Measurements from ENCODE around the gene KRTAP10-3. TPM values are rescaled to one million over a fixed set of nuclear protein-coding genes. Genes with fewer than 3 reads are reported as not detected.

KRTAP10-3 gene
- total RNA-seq, 1 experiment from 2014 or later = not detected

DNA sequence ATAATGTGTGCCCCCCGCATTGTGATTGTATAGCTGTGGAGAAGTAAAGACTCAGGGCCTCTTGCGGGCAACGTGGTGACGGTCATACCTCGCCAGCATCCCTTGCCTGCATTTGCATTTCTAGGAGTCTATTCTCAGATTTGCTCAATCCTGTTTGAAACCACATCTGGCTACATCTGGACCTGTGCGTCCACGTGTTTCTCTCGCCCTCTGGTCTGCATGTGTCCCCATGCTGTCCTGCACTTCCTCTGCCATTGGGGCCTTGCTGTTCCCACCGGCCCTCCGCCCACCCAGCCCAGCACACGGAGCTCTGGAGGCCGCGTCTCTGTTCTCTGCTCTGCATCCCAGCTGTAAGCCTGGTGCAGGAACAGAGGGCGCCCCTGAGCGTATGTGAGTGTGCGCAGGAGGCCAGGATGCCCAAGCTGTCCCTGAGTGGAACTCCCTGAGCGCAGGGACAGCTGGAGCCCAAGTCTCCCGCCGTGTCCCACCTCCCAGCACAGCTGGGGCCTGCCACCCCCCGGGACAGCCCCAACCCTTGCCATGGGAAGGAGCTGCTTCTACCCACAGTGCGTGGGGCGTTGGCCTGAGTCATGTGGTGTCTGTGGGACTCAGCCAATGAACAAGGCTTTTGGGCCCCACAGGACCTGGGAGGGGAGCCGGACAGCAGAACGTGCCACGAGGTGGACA lies 8.9 kb downstream of the KRTAP10-3 start:
- H4K20me1 ChIP-seq (ENCODE audit: insufficient read depth, low read depth, low read length) = no peaks in the 10 kb centered on the region
- no peaks in the 10 kb centered on the region for H3K4me1 ChIP-seq (ENCODE audit: low read length)
- H3K9me3 ChIP-seq (ENCODE audit: low read length) = no peaks in the 10 kb centered on the region; the same call in 1 of the 2 replicates
- H3K27ac ChIP-seq (ENCODE audit: low read length) = no peak overlapping the region
- no peak overlapping the region for H3K4me2 ChIP-seq (ENCODE audit: low read depth, low read length, poor library complexity, severe bottlenecking)
- no peaks in the 10 kb centered on the region; the same call in 1 of the 2 replicates for H3K27me3 ChIP-seq (ENCODE audit: low read length)
- no peaks in the 10 kb centered on the region for H3K36me3 ChIP-seq (ENCODE audit: insufficient read depth, low read length)
- H3K9ac ChIP-seq (ENCODE audit: low read length) = no peak overlapping the region
- no peaks in the 10 kb centered on the region for H3K9me2 ChIP-seq (replicated peaks; ENCODE audit: insufficient read depth, low read length)
- no peak overlapping the region for H3K4me3 ChIP-seq (ENCODE audit: low read length)
- no peaks in the 10 kb centered on the region for H3K79me2 ChIP-seq (ENCODE audit: low read length)
- no peak overlapping the region for H2AFZ ChIP-seq (ENCODE audit: low read length)
- DNase-seq = no peak

DNA sequence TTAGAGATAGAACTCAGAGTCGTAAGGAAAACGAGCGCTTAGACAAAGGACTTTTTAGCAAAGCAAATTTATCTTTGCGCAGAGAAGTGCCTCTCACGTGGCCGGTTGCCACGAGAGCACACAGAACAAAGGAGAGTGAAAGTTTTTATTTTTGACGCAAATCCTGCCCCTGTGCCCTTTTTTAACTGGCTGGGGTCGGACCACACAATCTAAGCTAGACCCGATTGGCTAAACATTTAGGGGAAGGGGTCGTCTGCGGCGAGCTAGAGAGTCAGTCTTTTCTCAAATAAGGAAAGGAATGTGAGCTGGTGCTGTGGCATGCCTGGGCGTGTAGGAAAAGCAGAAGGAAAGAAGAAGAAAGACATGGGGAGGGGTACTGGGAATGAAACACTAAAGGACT lies 9.7 kb downstream of the KRTAP10-3 start:
- no peaks in the 10 kb centered on the region for H3K9me2 ChIP-seq (replicated peaks; ENCODE audit: insufficient read depth, low read length)
- DNase-seq = no peak

DNA sequence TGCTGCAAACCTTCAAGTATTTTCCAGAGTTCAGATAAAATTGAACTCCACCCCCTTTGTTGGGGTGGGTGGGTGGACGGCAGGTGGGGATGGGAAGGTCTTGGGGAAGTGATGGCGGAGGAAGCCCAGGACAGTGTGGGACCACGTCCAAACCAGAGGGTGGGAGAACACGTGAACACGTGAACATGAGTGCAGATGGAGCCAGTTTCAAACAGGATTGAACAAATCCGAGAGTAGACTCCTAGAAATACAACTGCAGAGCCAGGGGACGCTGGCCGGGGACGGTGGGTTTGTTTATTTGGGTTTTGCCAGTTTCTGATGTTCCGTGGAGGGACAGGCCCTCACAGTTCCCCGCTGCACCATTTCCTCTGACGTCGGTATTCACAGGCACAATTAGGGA lies 10.2 kb downstream of the KRTAP10-3 start:
- Histone ChIP-seq H3K27ac (ENCODE audit: low read length) (no peak overlapping the region), H3K9me2 (replicated peaks; ENCODE audit: insufficient read depth, low read length) (no peaks in the 10 kb centered on the region), H3K36me3 (ENCODE audit: insufficient read depth, low read length) (no peaks in the 10 kb centered on the region), H3K79me2 (ENCODE audit: low read length) (no peaks in the 10 kb centered on the region), H3K4me1 (ENCODE audit: low read length) (no peaks in the 10 kb centered on the region), H3K9me3 (ENCODE audit: low read length) (no peaks in the 10 kb centered on the region; the same call in 1 of the 2 replicates), H3K9ac (ENCODE audit: low read length) (no peak overlapping the region), H3K27me3 (ENCODE audit: low read length) (no peaks in the 10 kb centered on the region; the same call in 1 of the 2 replicates), H3K4me3 (ENCODE audit: low read length) (no peak overlapping the region), H4K20me1 (ENCODE audit: insufficient read depth, low read depth, low read length) (no peaks in the 10 kb centered on the region), H3K4me2 (ENCODE audit: low read depth, low read length, poor library complexity, severe bottlenecking) (no peak overlapping the region), H2AFZ (ENCODE audit: low read length) (no peak overlapping the region)
- DNase-seq = no peak

More for the DNA sequence above, 9.7 kb downstream of the KRTAP10-3 start:
- H3K4me2 ChIP-seq (ENCODE audit: low read depth, low read length, poor library complexity, severe bottlenecking) = no peak overlapping the region
- no peak overlapping the region for H3K9ac ChIP-seq (ENCODE audit: low read length)
- no peak overlapping the region for H3K4me3 ChIP-seq (ENCODE audit: low read length)
- no peak overlapping the region for H3K27ac ChIP-seq (ENCODE audit: low read length)
- no peaks in the 10 kb centered on the region; the same call in 1 of the 2 replicates for H3K9me3 ChIP-seq (ENCODE audit: low read length)
- no peaks in the 10 kb centered on the region; the same call in 1 of the 2 replicates for H3K27me3 ChIP-seq (ENCODE audit: low read length)
- no peaks in the 10 kb centered on the region for H4K20me1 ChIP-seq (ENCODE audit: insufficient read depth, low read depth, low read length)
- H3K36me3 ChIP-seq (ENCODE audit: insufficient read depth, low read length) = no peaks in the 10 kb centered on the region
- no peak overlapping the region for H2AFZ ChIP-seq (ENCODE audit: low read length)
- H3K79me2 ChIP-seq (ENCODE audit: low read length) = no peaks in the 10 kb centered on the region
- no peaks in the 10 kb centered on the region for H3K4me1 ChIP-seq (ENCODE audit: low read length)

DNA sequence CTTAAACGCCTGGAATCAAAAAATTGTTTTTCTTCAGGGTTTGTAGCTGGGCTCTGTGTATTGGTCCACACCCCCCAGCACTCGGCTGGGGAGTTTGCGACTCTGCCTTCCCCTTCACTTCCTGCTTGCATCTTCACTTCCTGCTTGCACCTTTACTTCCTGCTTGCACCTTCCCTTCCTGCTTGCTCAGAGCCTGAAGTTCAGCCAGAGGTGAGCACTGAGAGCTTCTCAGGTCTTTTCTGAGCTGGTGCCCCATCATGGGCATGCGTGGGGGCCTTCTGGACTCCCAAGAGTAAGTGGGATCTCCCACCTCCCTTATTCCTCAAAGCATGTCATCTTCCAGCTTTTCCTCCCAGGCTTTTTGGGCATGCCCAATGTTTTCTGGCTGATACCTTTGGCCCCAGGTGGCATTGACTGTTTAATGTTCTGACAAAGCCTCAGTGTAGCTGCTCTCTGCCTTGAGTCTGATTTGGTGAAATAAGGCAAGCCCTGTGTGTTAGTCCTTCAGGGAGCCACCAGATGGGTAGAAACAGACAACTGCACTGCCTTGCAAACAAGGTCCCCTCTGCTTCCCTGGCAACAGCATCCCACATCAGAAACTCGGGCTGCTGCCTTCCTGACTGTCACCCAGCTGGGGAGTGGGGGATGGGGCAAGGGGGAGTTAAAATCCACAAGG lies 10.8 kb downstream of the KRTAP10-3 start:
- Histone ChIP-seq H2AFZ (ENCODE audit: low read length) (no peak overlapping the region), H4K20me1 (ENCODE audit: insufficient read depth, low read depth, low read length) (no peaks in the 10 kb centered on the region), H3K27me3 (ENCODE audit: low read length) (peaks cover 3% of the 10 kb centered on the region; the same call in 1 of the 2 replicates), H3K79me2 (ENCODE audit: low read length) (no peaks in the 10 kb centered on the region), H3K9ac (ENCODE audit: low read length) (no peak overlapping the region), H3K9me3 (ENCODE audit: low read length) (peaks cover 6% of the 10 kb centered on the region; the same call in 1 of the 2 replicates), H3K36me3 (ENCODE audit: insufficient read depth, low read length) (no peaks in the 10 kb centered on the region), H3K4me3 (ENCODE audit: low read length) (no peak overlapping the region), H3K4me1 (ENCODE audit: low read length) (no peaks in the 10 kb centered on the region), H3K27ac (ENCODE audit: low read length) (no peak overlapping the region), H3K9me2 (replicated peaks; ENCODE audit: insufficient read depth, low read length) (no peaks in the 10 kb centered on the region), H3K4me2 (ENCODE audit: low read depth, low read length, poor library complexity, severe bottlenecking) (no peak overlapping the region)
- no peak for DNase-seq

DNA sequence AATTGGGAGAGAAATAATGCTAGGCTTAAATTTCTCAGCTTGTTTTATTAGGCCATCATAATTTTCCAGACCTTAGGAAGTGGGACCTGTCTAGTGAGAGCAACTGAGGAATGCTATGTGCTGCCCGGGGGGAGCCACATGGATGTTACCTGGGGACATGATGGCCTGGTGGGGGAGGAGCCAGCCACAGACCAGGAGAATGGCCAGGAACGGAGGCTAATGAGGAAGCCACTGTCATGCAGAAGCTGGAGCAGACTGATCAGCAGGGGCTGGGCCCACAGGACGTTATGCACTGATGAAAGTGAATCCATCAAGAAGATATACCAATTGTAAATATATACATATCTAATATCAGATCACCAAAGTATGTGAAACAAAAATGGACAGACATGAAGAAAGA lies 14.0 kb downstream of the KRTAP10-3 start:
- no peak overlapping the region for H2AFZ ChIP-seq (ENCODE audit: low read length)
- H3K79me2 ChIP-seq (ENCODE audit: low read length) = no peaks in the 10 kb centered on the region
- no peak for DNase-seq
- H3K27ac ChIP-seq (ENCODE audit: low read length) = no peak overlapping the region
- peaks cover 3% of the 10 kb centered on the region; the same call in 1 of the 2 replicates for H3K27me3 ChIP-seq (ENCODE audit: low read length)
- no peaks in the 10 kb centered on the region for H3K36me3 ChIP-seq (ENCODE audit: insufficient read depth, low read length)
- H4K20me1 ChIP-seq (ENCODE audit: insufficient read depth, low read depth, low read length) = no peaks in the 10 kb centered on the region
- peaks cover 6% of the 10 kb centered on the region; the same call in 1 of the 2 replicates for H3K9me3 ChIP-seq (ENCODE audit: low read length)
- H3K4me3 ChIP-seq (ENCODE audit: low read length) = no peak overlapping the region
- no peak overlapping the region for H3K4me2 ChIP-seq (ENCODE audit: low read depth, low read length, poor library complexity, severe bottlenecking)
- no peak overlapping the region for H3K9ac ChIP-seq (ENCODE audit: low read length)
- no peaks in the 10 kb centered on the region for H3K9me2 ChIP-seq (replicated peaks; ENCODE audit: insufficient read depth, low read length)
- H3K4me1 ChIP-seq (ENCODE audit: low read length) = no peaks in the 10 kb centered on the region

DNA sequence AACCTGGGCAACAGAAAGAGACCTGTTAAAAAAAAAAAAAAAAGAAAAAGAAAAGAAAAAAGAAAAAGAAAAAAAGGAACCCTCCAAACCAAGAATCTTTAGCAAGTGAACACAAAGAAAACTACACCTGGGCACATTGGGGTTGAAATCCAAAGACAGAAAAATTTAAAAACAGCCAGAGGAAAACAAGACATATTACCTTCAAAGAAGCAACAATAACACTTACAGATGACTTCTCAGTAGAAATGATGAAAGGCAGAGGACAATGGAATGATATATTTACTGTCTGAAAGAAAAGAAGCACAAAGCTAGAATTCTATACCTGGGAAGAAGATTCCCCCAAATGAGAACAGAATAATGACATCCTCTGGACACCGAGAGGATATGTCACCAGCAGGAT lies 15.9 kb downstream of the KRTAP10-3 start:
- no peak overlapping the region for H3K9ac ChIP-seq (ENCODE audit: low read length)
- no peaks in the 10 kb centered on the region for H3K4me1 ChIP-seq (ENCODE audit: low read length)
- H3K27ac ChIP-seq (ENCODE audit: low read length) = no peak overlapping the region
- no peaks in the 10 kb centered on the region for H3K9me2 ChIP-seq (replicated peaks; ENCODE audit: insufficient read depth, low read length)
- no peak overlapping the region for H3K4me2 ChIP-seq (ENCODE audit: low read depth, low read length, poor library complexity, severe bottlenecking)
- DNase-seq = no peak
- H4K20me1 ChIP-seq (ENCODE audit: insufficient read depth, low read depth, low read length) = no peaks in the 10 kb centered on the region
- H3K4me3 ChIP-seq (ENCODE audit: low read length) = no peak overlapping the region
- H3K9me3 ChIP-seq (ENCODE audit: low read length) = peaks cover 6% of the 10 kb centered on the region; the same call in 1 of the 2 replicates
- peaks cover 3% of the 10 kb centered on the region; the same call in 1 of the 2 replicates for H3K27me3 ChIP-seq (ENCODE audit: low read length)
- H2AFZ ChIP-seq (ENCODE audit: low read length) = no peak overlapping the region
- no peaks in the 10 kb centered on the region for H3K79me2 ChIP-seq (ENCODE audit: low read length)
- no peaks in the 10 kb centered on the region for H3K36me3 ChIP-seq (ENCODE audit: insufficient read depth, low read length)

DNA sequence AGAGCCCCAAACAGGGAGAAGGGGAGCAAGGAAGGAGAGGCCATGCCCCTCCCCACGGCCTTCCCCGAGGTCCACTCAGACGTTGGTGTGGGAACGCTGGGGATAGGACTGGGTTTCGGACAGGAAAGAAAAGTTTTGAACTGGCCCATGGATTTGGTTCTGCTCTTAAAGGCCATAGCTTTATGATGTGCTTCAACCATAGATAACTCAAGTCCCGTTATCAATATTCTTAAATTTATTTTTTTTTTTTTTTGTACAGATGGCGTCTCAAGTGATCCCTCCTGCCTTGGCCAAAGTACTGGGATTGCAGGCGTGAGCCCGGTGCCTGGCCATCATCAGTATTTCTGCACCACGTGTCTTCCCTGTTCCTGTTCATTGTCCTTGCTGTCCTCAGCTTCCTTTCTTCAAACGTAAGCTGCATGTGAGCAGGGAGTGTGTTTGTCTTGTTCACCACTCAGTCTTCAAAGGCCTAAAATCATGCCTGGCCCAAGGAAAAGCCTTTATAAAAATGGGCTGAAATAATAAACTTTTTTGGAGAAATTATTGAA lies 17.8 kb downstream of the KRTAP10-3 start:
- Histone ChIP-seq H3K79me2 (ENCODE audit: low read length) (no peaks in the 10 kb centered on the region), H4K20me1 (ENCODE audit: insufficient read depth, low read depth, low read length) (no peaks in the 10 kb centered on the region), H3K4me2 (ENCODE audit: low read depth, low read length, poor library complexity, severe bottlenecking) (no peak overlapping the region), H3K27ac (ENCODE audit: low read length) (no peak overlapping the region), H3K36me3 (ENCODE audit: insufficient read depth, low read length) (no peaks in the 10 kb centered on the region), H3K9ac (ENCODE audit: low read length) (no peak overlapping the region), H3K4me1 (ENCODE audit: low read length) (no peaks in the 10 kb centered on the region), H3K27me3 (ENCODE audit: low read length) (peaks cover 3% of the 10 kb centered on the region; the same call in 1 of the 2 replicates), H3K4me3 (ENCODE audit: low read length) (no peak overlapping the region), H2AFZ (ENCODE audit: low read length) (no peak overlapping the region), H3K9me3 (ENCODE audit: low read length) (0 out of 2 replicates have a peak, but pooled peaks cover 6% of the 10 kb centered on the region), H3K9me2 (replicated peaks; ENCODE audit: insufficient read depth, low read length) (no peaks in the 10 kb centered on the region)
- DNase-seq = no peak

DNA sequence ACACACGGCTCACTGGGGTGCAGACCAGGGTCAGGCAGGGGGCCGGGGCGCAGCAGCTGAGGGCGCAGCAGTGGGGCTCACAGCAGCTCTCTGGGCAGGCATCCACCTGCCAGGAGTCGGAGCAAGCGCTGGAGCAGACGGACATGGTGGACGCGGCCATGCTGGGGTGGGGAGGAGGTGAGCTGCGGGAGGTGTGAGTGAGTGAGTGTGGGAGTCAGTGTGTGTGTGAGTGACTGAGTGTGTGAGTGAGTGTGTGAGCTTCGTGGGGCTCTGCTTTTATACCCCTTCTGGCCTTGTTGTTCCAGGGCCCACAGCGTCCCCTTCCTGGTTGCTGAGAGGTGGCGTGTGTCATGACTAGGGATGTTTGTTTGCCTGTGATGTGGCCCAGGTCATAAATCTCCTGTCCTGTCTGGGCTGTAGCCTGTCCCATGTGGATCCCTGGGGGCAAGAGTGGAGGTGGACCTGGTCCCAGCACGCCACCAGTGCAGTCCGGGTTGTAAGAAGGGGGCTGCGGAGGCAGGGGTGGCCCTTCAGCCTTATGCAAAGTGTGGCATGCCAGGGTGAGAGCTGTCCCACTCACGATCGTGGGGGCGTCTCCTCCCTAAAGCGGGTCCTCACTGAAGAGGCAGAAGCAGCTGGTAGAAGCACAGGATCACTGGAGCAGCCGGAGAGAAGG lies 18.5 kb downstream of the KRTAP10-3 start, which contains the start of gene KRTAP10-1:
TSS of gene KRTAP10-1 (minus strand) at position 205 of the 676 bp plus-strand sequence. CDS start at position 160, 45 bp downstream.
- Histone ChIP-seq H2AFZ (ENCODE audit: low read length) (no peak within 1 kb of the TSS), H3K9me3 (ENCODE audit: low read length) (0 out of 2 replicates have a peak, but pooled peaks cover 6% of the 10 kb centered on the region), H4K20me1 (ENCODE audit: insufficient read depth, low read depth, low read length) (no peaks in the 10 kb centered on the region), H3K4me3 (ENCODE audit: low read length) (no peak within 1 kb of the TSS), H3K27me3 (ENCODE audit: low read length) (peaks cover 3% of the 10 kb centered on the region; the same call in 1 of the 2 replicates), H3K9me2 (replicated peaks; ENCODE audit: insufficient read depth, low read length) (no peaks in the 10 kb centered on the region), H3K27ac (ENCODE audit: low read length) (no peak within 1 kb of the TSS), H3K79me2 (ENCODE audit: low read length) (no peaks in the 10 kb centered on the region), H3K4me1 (ENCODE audit: low read length) (no peaks in the 10 kb centered on the region), H3K4me2 (ENCODE audit: low read depth, low read length, poor library complexity, severe bottlenecking) (no peak within 1 kb of the TSS), H3K9ac (ENCODE audit: low read length) (no peak within 1 kb of the TSS), H3K36me3 (ENCODE audit: insufficient read depth, low read length) (no peaks in the 10 kb centered on the region)
- no peak for DNase-seq
